ENCODE results near the gene TMEM115. TPM values are rescaled to one million over a fixed set of nuclear protein-coding genes. Genes with fewer than 3 reads are reported as not detected.

The TMEM115 gene
- total and polyA plus RNA-seq, 2 of the 13 experiments (the other 11 are each of a cell fraction or from before 2014, with no cell fraction given), result 22.1 to 30.7 TPM

GRCh38 chr3:50337175-50337861 is 22.0 kb downstream of the TMEM115 start (continued):
- TF ChIP-seq ATF3 (CRISPR knock-in tag; IDR thresholded peaks at IDR 0.05) (peak; percentile 83), FOXA1 (IDR thresholded peaks at IDR 0.05) (no peak), FOXA1 (CRISPR knock-in tag; IDR thresholded peaks at IDR 0.05) (no peak), MXD1 (CRISPR knock-in tag; IDR thresholded peaks at IDR 0.05) (peak; percentile 91), ARID2 (CRISPR knock-in tag; IDR thresholded peaks at IDR 0.05; ENCODE audit: borderline replicate concordance) (0 out of 2 replicates have a peak, but pooled peaks have one; percentile 46), NR0B2 (CRISPR knock-in tag; IDR thresholded peaks at IDR 0.05) (peak; percentile 32), STAG1 (CRISPR knock-in tag; IDR thresholded peaks at IDR 0.05) (no peak), TARDBP (CRISPR knock-in tag; IDR thresholded peaks at IDR 0.05) (peak; percentile 87), ZNF883 (CRISPR knock-in tag; IDR thresholded peaks at IDR 0.05; ENCODE audit: not compliant biosample characterization) (peak; percentile 59), TEF (CRISPR knock-in tag; IDR thresholded peaks at IDR 0.05) (0 out of 2 replicates have a peak, but pooled peaks have one; percentile 20), JUN (CRISPR knock-in tag; IDR thresholded peaks at IDR 0.05) (peak; percentile 90), PRPF4 (IDR thresholded peaks at IDR 0.05; ENCODE audit: low read depth, low read length, poor library complexity, severe bottlenecking) (no peak), ZNF660 (CRISPR knock-in tag; IDR thresholded peaks at IDR 0.05; ENCODE audit: borderline replicate concordance, low read depth) (no peak), IRF2 (CRISPR knock-in tag; IDR thresholded peaks at IDR 0.05) (0 out of 2 replicates have a peak, but pooled peaks have one; percentile 13), ZNF713 (CRISPR knock-in tag; IDR thresholded peaks at IDR 0.05) (peak; percentile 95; the same call in 1 of the 2 replicates), SAP130 (CRISPR knock-in tag; IDR thresholded peaks at IDR 0.05; ENCODE audit: low read depth) (peak; percentile 97), MXD4 (CRISPR knock-in tag; IDR thresholded peaks at IDR 0.05) (peak; percentile 93), KLF13 (CRISPR knock-in tag; IDR thresholded peaks at IDR 0.05) (peak; percentile 85), BRD4 (CRISPR knock-in tag; IDR thresholded peaks at IDR 0.05) (peak; percentile 83; the same call in 1 of the 2 replicates), CBFB (CRISPR knock-in tag; IDR thresholded peaks at IDR 0.05) (peak; percentile 84; the same call in 1 of the 2 replicates), BCL6 (CRISPR knock-in tag; IDR thresholded peaks at IDR 0.05) (peak; percentile 37; the same call in 1 of the 2 replicates), ZNF83 (CRISPR knock-in tag; IDR thresholded peaks at IDR 0.05; ENCODE audit: borderline replicate concordance) (peak; percentile 87; the same call in 1 of the 2 replicates), MEIS1 (CRISPR knock-in tag; IDR thresholded peaks at IDR 0.05; ENCODE audit: borderline replicate concordance) (peak; percentile 88; the same call in 1 of the 2 replicates), REPIN1 (CRISPR knock-in tag; IDR thresholded peaks at IDR 0.05; ENCODE audit: borderline replicate concordance, low read depth) (0 out of 2 replicates have a peak, but pooled peaks have one; percentile 43), ZNF331 (CRISPR knock-in tag; IDR thresholded peaks at IDR 0.05) (peak; percentile 46), TEAD3 (CRISPR knock-in tag; optimal IDR thresholded peaks at IDR 0.05; ENCODE audit: borderline replicate concordance) (peak; percentile 74), ZNF230 (CRISPR knock-in tag; IDR thresholded peaks at IDR 0.05) (peak; percentile 85; the same call in 1 of the 2 replicates), RFXAP (CRISPR knock-in tag; IDR thresholded peaks at IDR 0.05; ENCODE audit: borderline replicate concordance) (0 out of 2 replicates have a peak, but pooled peaks have one; percentile 19), NCOA1 (CRISPR knock-in tag; IDR thresholded peaks at IDR 0.05) (0 out of 2 replicates have a peak, but pooled peaks have one; percentile 64), HDAC1 (CRISPR knock-in tag; IDR thresholded peaks at IDR 0.05) (peak; percentile 94)

Data from HepG2 (cell line).